PC-3 (cell line): ENCODE data around the gene MRPL33. TPM values are rescaled to one million over a fixed set of nuclear protein-coding genes. Genes with fewer than 3 reads are reported as not detected.

Source experiments
- ATAC-seq: fragments of 200-7000 bp; cut with Tn5 transposase; 2 replicates; pipeline ENCODE4 v1.9.1; 2020; ENCODE audit warnings: mild to moderate bottlenecking, moderate library complexity
- BruUV-seq: library from RNA; stranded (reverse); fragments of 400-500 nt; replicated peaks from 2 replicates; lab custom pipeline; 2021; lab: Mats Ljungman, UMichigan
- CTCF ChIA-PET: fragments of 300-600 bp; sonication (Branson Sonifier 250); formaldehyde crosslinking; loops from one replicate; lab custom pipeline; 2022; ENCODE audit warnings: antibody characterized with exemption; lab: Charles Lee
- POLR2A ChIA-PET: fragments of 300-600 bp; sonication (Branson Sonifier 250); formaldehyde crosslinking; loops from one replicate; lab custom pipeline; 2022; ENCODE audit warnings: antibody characterized with exemption; ENCODE audit not compliant: unreplicated experiment; lab: Charles Lee
- DNase-seq: peaks from one replicate; pipeline ENCODE4 v3.0.0-alpha.2; 2015
- H2AFZ ChIP-seq: fragments of 300-600 bp; sonication (generic); 2 replicates; pipeline ENCODE4 v1.6.0; 2016; ENCODE audit warnings: antibody characterized with exemption, low read length
- H3F3A ChIP-seq: fragments of 300-600 bp; sonication (generic); one replicate; pipeline ENCODE4 v1.6.0; 2017; ENCODE audit warnings: antibody characterized with exemption, low read length, control low read depth, mild to moderate bottlenecking; ENCODE audit not compliant: unreplicated experiment
- H3K27ac ChIP-seq: fragments of 300-600 bp; sonication (generic); 2 replicates; pipeline ENCODE4 v1.5.1; 2016; ENCODE audit warnings: mild to moderate bottlenecking, low read length
- H3K27me3 ChIP-seq: fragments of 300-600 bp; sonication (generic); 2 replicates; pipeline ENCODE4 v1.6.1; 2016; ENCODE audit warnings: low read length, mixed read lengths
- H3K36me3 ChIP-seq: fragments of 300-600 bp; sonication (generic); 2 replicates; pipeline ENCODE4 v1.6.1; 2016; ENCODE audit warnings: low read depth, mixed run types, low read length, mixed read lengths
- H3K4me1 ChIP-seq: fragments of 300-600 bp; sonication (generic); 2 replicates; pipeline ENCODE4 v1.5.1; 2016; ENCODE audit warnings: low read length; ENCODE audit not compliant: insufficient read depth
- H3K4me2 ChIP-seq: fragments of 300-600 bp; sonication (generic); 2 replicates; pipeline ENCODE4 v1.6.0; 2016; ENCODE audit warnings: low read length
- H3K4me3 ChIP-seq: fragments of 300-600 bp; sonication (generic); 2 replicates; pipeline ENCODE4 v1.5.1; 2016; ENCODE audit warnings: mild to moderate bottlenecking, low read length, mixed read lengths
- H3K79me2 ChIP-seq: fragments of 300-600 bp; sonication (generic); 2 replicates; pipeline ENCODE4 v1.6.1; 2017; ENCODE audit warnings: low read length, mixed read lengths
- H3K9ac ChIP-seq: fragments of 300-600 bp; sonication (generic); 2 replicates; pipeline ENCODE4 v1.6.0; 2016; ENCODE audit warnings: mild to moderate bottlenecking, low read length
- H3K9me2 ChIP-seq: fragments of 300-600 bp; sonication (generic); replicated peaks from 2 replicates; pipeline ENCODE4 v1.6.1; 2016; ENCODE audit warnings: mixed run types, low read length, mixed read lengths
- H3K9me3 ChIP-seq: fragments of 300-600 bp; sonication (generic); 2 replicates; pipeline ENCODE4 v1.6.1; 2016; ENCODE audit warnings: low read length, mixed read lengths
- H4K20me1 ChIP-seq: fragments of 300-600 bp; sonication (generic); 2 replicates; pipeline ENCODE4 v1.6.1; 2016; ENCODE audit warnings: low read length, mixed read lengths
- EZH2 ChIP-seq: fragments of 300-600 bp; sonication (generic); IDR thresholded peaks from one replicate; pipeline ENCODE4 v1.6.1; 2017; ENCODE audit warnings: antibody characterized with exemption, mild to moderate bottlenecking, low read length; ENCODE audit not compliant: unreplicated experiment
- EZH2phosphoT487 ChIP-seq: fragments of 300-600 bp; sonication (generic); IDR thresholded peaks from 2 replicates; pipeline ENCODE4 v1.6.1; 2018; ENCODE audit warnings: mild to moderate bottlenecking, antibody characterized with exemption, low read length, borderline replicate concordance
- intact Hi-C: fragments of 100-400 bp; cut with micrococcal nuclease; formaldehyde crosslinking; loops from 2 replicates; pipeline ENCODE4 v1.9.0; 2023
- total RNA-seq: library from RNA; depleted of rRNA; stranded (reverse); fragments of >200 nt; gene quantifications from 2 replicates; pipeline ENCODE4 v1.2.3, GENCODE V29; 2014
- TF ChIP-seq, protein P1 (sequence below): fragments of 300-600 bp; sonication (generic); conservative IDR thresholded peaks from 2 replicates; pipeline ENCODE4 v1.5.1; 2017; ENCODE audit warnings: antibody characterized with exemption, low read depth, mild to moderate bottlenecking, low read length

The MRPL33 gene
- total RNA-seq, 1 experiment from 2014 or later, result 110 TPM

GRCh38 chr2:27729198-27729597, 42.3 kb upstream of the MRPL33 start:
- Histone ChIP-seq H3K4me2 (no peak overlapping the region), H3F3A (no peaks in the 10 kb centered on the region), H3K9ac (no peak overlapping the region), H3K27me3 (no peaks in the 10 kb centered on the region), H3K9me2 (no peaks in the 10 kb centered on the region), H3K9me3 (no peaks in the 10 kb centered on the region), H3K4me1 (peaks cover 3% of the 10 kb centered on the region), H4K20me1 (no peaks in the 10 kb centered on the region), H3K4me3 (no peak overlapping the region), H2AFZ (no peak overlapping the region), H3K79me2 (no peaks in the 10 kb centered on the region), H3K36me3 (no peaks in the 10 kb centered on the region), H3K27ac (no peak overlapping the region)
- CTCF ChIA-PET, result no interaction called here
- TF ChIP-seq, protein P1, sequence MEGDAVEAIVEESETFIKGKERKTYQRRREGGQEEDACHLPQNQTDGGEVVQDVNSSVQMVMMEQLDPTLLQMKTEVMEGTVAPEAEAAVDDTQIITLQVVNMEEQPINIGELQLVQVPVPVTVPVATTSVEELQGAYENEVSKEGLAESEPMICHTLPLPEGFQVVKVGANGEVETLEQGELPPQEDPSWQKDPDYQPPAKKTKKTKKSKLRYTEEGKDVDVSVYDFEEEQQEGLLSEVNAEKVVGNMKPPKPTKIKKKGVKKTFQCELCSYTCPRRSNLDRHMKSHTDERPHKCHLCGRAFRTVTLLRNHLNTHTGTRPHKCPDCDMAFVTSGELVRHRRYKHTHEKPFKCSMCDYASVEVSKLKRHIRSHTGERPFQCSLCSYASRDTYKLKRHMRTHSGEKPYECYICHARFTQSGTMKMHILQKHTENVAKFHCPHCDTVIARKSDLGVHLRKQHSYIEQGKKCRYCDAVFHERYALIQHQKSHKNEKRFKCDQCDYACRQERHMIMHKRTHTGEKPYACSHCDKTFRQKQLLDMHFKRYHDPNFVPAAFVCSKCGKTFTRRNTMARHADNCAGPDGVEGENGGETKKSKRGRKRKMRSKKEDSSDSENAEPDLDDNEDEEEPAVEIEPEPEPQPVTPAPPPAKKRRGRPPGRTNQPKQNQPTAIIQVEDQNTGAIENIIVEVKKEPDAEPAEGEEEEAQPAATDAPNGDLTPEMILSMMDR, result no peak
- POLR2A ChIA-PET, result no interaction called here
- intact Hi-C loops, result no loop called here
- DNase-seq (no peak), ATAC-seq (no peak)
- BruUV-seq, result no TSS peak

- BruUV-seq, result no TSS peak
- POLR2A ChIA-PET, result no interaction called here
- H3K4me3 ChIP-seq, result no peak overlapping the region
- no peaks in the 10 kb centered on the region for H3F3A ChIP-seq
- CTCF ChIA-PET, result no interaction called here
- intact Hi-C loops, result no loop called here
- H4K20me1 ChIP-seq, result no peaks in the 10 kb centered on the region
- H3K9me3 ChIP-seq, result no peaks in the 10 kb centered on the region
- no peaks in the 10 kb centered on the region for H3K36me3 ChIP-seq
- H3K27me3 ChIP-seq, result no peaks in the 10 kb centered on the region
- no peaks in the 10 kb centered on the region for H3K4me1 ChIP-seq
- H3K9ac ChIP-seq, result no peak overlapping the region
- no peaks in the 10 kb centered on the region for H3K79me2 ChIP-seq
- no peak overlapping the region for H3K27ac ChIP-seq
- no peak overlapping the region for H3K4me2 ChIP-seq
- TF ChIP-seq, protein P1, result no peak
- TF ChIP-seq EZH2phosphoT487 (no peak), EZH2 (no peak)
- no peaks in the 10 kb centered on the region for H3K9me2 ChIP-seq
- ATAC-seq (no peak), DNase-seq (no peak)
- H2AFZ ChIP-seq, result no peak overlapping the region
Observed at GRCh38 chr2:27729614-27730013, 41.9 kb upstream of the MRPL33 start.

DNA sequence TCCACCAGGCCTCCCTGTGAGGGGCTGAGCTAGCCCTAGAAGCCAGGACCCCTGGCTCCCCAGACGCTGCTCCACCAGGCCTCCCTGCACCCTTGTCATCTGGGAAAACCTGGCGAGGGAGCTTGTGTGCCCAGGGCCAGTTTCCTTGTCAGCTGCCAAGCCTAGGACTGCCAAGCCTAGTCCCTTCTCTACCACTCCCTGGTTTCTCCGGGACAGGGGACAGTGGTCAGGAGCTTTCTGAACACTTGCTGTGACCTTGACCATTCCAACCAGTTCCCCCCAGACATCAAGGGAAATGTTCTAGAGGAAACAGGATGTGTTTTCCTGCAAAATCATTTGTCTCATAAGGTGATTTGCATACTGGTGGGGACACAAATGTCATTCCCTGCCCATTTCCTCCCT, 41.3 kb upstream of the MRPL33 start:
- Histone ChIP-seq H3F3A (no peaks in the 10 kb centered on the region), H3K9me3 (no peaks in the 10 kb centered on the region), H3K27me3 (no peaks in the 10 kb centered on the region), H3K36me3 (no peaks in the 10 kb centered on the region), H4K20me1 (no peaks in the 10 kb centered on the region), H3K4me3 (no peak overlapping the region), H2AFZ (no peak overlapping the region), H3K79me2 (no peaks in the 10 kb centered on the region), H3K9me2 (no peaks in the 10 kb centered on the region), H3K9ac (no peak overlapping the region), H3K4me2 (no peak overlapping the region), H3K4me1 (no peaks in the 10 kb centered on the region), H3K27ac (no peak overlapping the region)
- intact Hi-C loops, result no loop called here
- ATAC-seq (no peak), DNase-seq (no peak)
- TF ChIP-seq EZH2phosphoT487, result no peak
- TF ChIP-seq, protein P1, result no peak
- no peak for TF ChIP-seq EZH2
- ChIA-PET POLR2A (no interaction called here), CTCF (no interaction called here)
- BruUV-seq, result no TSS peak
